Transverse colon (tissue), 4 donors: ENCODE measurements around the gene NFIC. TPM values are rescaled to one million over a fixed set of nuclear protein-coding genes. Genes with fewer than 3 reads are reported as not detected.
"Not testable (repeated sequence)": the region's sequence is repeated elsewhere in the genome, so short reads cannot be mapped to it uniquely, and the experiment has no call there.

ENCODE experiments used
- DNase-seq: peaks from one replicate; pipeline ENCODE4 v3.0.0-alpha.2; 2019
- H3K27ac ChIP-seq, 4 donors: fragments of 200-600 bp; sonication (generic); 2 replicates each; pipeline ENCODE4 v1.5.1; 2016 to 2018; ENCODE audit warnings: inconsistent platforms in 4 of 4
- H3K27me3 ChIP-seq: fragments of 200-600 bp; sonication (generic); 2 replicates; pipeline ENCODE4 v1.5.1; 2017; ENCODE audit warnings: inconsistent platforms
- H3K36me3 ChIP-seq, 4 donors: fragments of 200-600 bp; sonication (generic); 2 replicates each; pipeline ENCODE4 v1.5.1; 2017 to 2019; ENCODE audit warnings: inconsistent platforms in 4 of 4
- H3K4me1 ChIP-seq, 4 donors: fragments of 200-600 bp; sonication (generic); 2 replicates each; pipeline ENCODE4 v1.5.1; 2017 to 2020; ENCODE audit warnings: inconsistent platforms in 4 of 4
- H3K4me3 ChIP-seq, 4 donors: fragments of 200-600 bp; sonication (generic); 1 replicate in 1 of 4; 2 replicates in 3 of 4; pipeline versions ENCODE4 v1.5.1 to v1.6.1; 2017 to 2019; ENCODE audit warnings: inconsistent platforms in 4 of 4
- H3K9me3 ChIP-seq, 2 donors: fragments of 200-600 bp; sonication (generic); 2 replicates each; pipeline ENCODE4 v1.5.1; 2017 to 2019; ENCODE audit warnings: inconsistent platforms in 2 of 2
- CTCF ChIP-seq, 5 experiments: fragments of 200-600 bp in 3 of 5; fragments of 450-650 bp in 2 of 5; sonication (generic) in 3 of 5; IDR thresholded peaks; 1 replicate in 2 of 5; 2 replicates in 3 of 5; pipeline ENCODE4 v1.5.1; 2016 to 2017; ENCODE audit warnings: antibody characterized with exemption in 5 of 5, inconsistent platforms in 3 of 5, mild to moderate bottlenecking in 2 of 5, moderate library complexity in 1 of 5
- EP300 ChIP-seq: sonication (generic); formaldehyde crosslinking; IDR thresholded peaks from one replicate; pipeline ENCODE4 v1.6.1; 2017; ENCODE audit warnings: antibody characterized with exemption, low read depth
- POLR2A ChIP-seq: fragments of 450-650 bp; IDR thresholded peaks from one replicate; pipeline ENCODE4 v1.6.1; 2016; ENCODE audit warnings: antibody characterized with exemption, mild to moderate bottlenecking, moderate library complexity
- POLR2AphosphoS5 ChIP-seq, 3 donors: sonication (generic); formaldehyde crosslinking; IDR thresholded peaks; one replicate each; pipeline ENCODE4 v1.6.1; 2016; ENCODE audit warnings: antibody characterized with exemption in 3 of 3
- WGBS, 2 donors: methylation state at CpG; one replicate each; pipeline ENCODE4 v1.1.5; 2018; ENCODE audit warnings: low coverage in 1 of 2; 5-methylcytosine and 5-hydroxymethylcytosine counted together
- in situ Hi-C, 4 donors: fragments of 200-750 bp; cut with MboI; loops; one replicate each; pipeline versions ENCODE4 v1.15.0 to v1.15.1; 2017; ENCODE audit warnings: low sequenced_read_pairs in 3 of 4, low pct_ligation_motif_present in 1 of 4, low pct_unique_long_range_greater_than_20kb in 1 of 4
- intact Hi-C: fragments of 100-400 bp; cut with DNase I; formaldehyde crosslinking; loops from one replicate; pipeline ENCODE4 v1.15.1; 2023; ENCODE audit warnings: low total_unique reads
- total RNA-seq, 4 donors: library from RNA; depleted of rRNA; stranded (reverse); fragments of >200 nt; gene quantifications; one replicate each; pipeline ENCODE4 v1.1.0, GENCODE V29; 2016

The NFIC gene
- total RNA-seq, 4 donors from 2014 or later, result 39.9 to 145 (median 68.1) TPM

DNA sequence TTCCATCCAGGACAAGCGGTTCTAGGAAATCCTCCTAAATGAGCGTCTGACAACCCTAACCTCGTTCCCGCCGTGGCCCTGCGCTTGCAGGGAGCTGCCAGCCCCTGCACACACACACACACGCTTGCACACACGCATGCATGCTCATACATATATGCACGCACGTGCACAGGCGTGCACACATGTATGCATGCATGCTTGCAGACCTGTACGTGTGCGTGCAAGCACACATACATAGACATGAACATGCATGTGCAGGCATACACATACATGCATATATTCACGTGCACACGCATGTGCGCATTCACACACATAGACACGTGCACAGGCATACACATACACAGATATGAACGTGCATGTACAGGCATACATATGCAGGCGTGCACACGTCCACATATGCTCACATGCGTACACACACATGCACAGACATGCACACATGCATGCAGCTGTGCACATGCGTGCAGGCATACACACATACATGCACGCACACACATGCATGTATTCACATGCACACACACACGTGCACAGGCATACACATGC is 78.4 kb downstream of the NFIC start:
- Histone ChIP-seq H3K27ac (peak overlapping the region in 2 of 4 donors; percentile 12 to 40), H3K4me1 (peaks cover 0 to 11% (median 5%) of the 10 kb centered on the region in 4 donors), H3K27me3 (no peaks in the 10 kb centered on the region), H3K9me3 (no peaks in the 10 kb centered on the region), H3K36me3 (peaks cover 0 to 11% (median 2%) of the 10 kb centered on the region in 4 donors), H3K4me3 (no peak overlapping the region)
- in situ Hi-C loops, result no loop called here
- peak in 1 of 3 donors; percentile 28 for TF ChIP-seq POLR2AphosphoS5 (IDR thresholded peaks at IDR 0.05)
- TF ChIP-seq CTCF (IDR thresholded peaks at IDR 0.05), result no peak
- intact Hi-C loops, result no loop called here
- no peak for DNase-seq
- 83% methylated on average over 24 of the region's 24 CpGs; no CpG with 5 or more reads in 1 of the 2 donors for WGBS, 2 donors

DNA sequence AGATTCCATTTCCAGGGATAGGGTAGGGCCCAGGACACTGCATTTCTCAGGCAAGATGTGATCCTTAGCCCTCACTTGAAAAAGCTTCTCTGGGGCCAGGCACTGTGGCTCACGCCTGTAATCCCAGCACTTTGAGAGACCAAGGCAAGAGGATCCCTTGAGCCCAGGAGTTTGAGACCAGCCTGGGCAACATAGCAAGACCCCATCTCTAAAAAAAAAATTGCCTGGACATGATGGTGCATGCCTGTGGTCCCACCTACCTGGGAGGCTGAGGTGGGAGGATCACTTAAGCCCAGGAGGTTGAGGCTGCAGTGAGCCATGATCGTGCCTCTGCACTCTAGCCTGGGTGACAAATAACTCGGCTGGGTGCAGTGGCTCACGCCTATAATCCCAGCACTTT is 80.3 kb downstream of the NFIC start:
- H3K4me3 ChIP-seq, H3K27me3 ChIP-seq, H3K9me3 ChIP-seq, intact Hi-C loops, in situ Hi-C loops, H3K27ac ChIP-seq, DNase-seq: not testable (repeated sequence)
- H3K36me3 ChIP-seq, result peaks cover 0 to 21% (median 2%) of the 10 kb centered on the region in 4 donors
- H3K4me1 ChIP-seq, result peaks cover 0 to 17% (median 9%) of the 10 kb centered on the region in 4 donors
- 100% methylated on average over 4 of the region's 4 CpGs; no CpG with 5 or more reads in 1 of the 2 donors for WGBS, 2 donors

DNA sequence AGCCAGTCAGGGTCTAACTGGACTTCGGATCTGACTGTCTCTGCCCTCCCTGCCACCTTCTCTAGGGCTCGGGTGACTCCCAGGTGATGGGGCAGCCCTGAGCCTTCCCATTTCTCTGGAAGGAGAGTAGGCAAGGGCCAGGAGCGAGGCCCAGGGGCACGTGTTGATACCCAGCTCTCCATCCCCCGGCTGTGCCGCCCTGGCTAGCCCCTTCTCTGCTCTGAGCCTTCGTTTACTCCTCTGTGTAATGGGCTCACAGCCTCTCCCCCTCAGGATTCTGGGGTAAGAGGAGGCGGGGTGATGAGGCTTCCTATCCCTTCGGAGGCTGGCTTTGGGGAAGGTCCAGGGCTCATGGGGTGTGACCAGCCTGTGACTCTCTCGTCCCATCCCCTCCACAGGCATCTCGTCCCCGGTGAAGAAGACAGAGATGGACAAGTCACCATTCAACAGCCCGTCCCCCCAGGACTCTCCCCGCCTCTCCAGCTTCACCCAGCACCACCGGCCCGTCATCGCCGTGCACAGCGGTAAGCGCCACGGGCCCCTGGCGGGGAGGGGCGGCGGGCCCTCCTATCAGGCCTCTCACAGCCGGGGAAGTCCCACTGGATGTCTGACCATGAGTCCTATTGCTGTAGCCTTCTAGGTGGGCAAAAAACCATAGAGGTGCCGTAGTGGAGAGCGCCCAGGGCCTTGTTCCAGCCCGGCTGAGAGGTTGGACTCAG is 82.4 kb downstream of the NFIC start:
- H3K4me3 ChIP-seq, result no peak overlapping the region
- intact Hi-C loops, result no loop called here
- H3K27me3 ChIP-seq, result no peaks in the 10 kb centered on the region
- no peak for DNase-seq
- H3K4me1 ChIP-seq, result peaks cover 0 to 16% (median 8%) of the 10 kb centered on the region in 4 donors
- in situ Hi-C loops, result no loop called here
- no peaks in the 10 kb centered on the region for H3K9me3 ChIP-seq
- 91% methylated on average over 28 of the region's 28 CpGs; no CpG with 5 or more reads in 1 of the 2 donors for WGBS, 2 donors
- peaks cover 0 to 35% (median 6%) of the 10 kb centered on the region in 4 donors for H3K36me3 ChIP-seq
- TF ChIP-seq POLR2A (no peak), EP300 (no peak), POLR2AphosphoS5 (IDR thresholded peaks at IDR 0.05) (no peak), CTCF (IDR thresholded peaks at IDR 0.05) (no peak)
- H3K27ac ChIP-seq, result peak overlapping the region in 2 of 4 donors; percentile 69 to 83

DNA sequence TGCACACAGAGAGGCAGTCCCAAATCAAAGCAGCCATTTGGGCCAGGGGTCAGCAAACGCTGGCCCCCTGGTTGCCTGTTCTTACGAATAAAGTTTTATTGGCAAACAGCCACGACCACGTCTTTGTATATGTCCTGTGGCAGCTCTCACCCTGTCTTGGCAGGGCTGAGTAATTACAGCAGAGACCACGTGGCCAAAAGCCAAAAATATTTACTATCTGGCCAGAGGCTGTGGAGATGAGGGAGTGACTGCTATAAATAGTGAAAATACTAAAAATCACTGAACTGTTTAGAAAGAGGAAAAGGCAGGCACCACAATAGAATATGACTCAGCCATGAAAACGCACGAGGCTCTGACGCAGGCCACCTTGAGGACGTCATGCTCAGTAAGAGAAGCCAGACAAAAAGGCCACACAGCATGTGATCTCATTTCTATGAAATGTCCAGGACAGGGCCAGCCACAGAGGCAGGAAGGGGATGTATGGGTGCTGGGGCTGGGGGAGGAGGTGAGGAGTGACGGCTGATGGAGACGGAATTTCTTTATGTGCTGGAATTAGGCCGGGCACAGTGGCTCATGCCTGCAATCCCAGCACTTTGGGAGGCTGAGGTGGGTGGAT is 84.5 kb downstream of the NFIC start:
- peaks cover 0 to 47% (median 7%) of the 10 kb centered on the region in 4 donors for H3K36me3 ChIP-seq
- in situ Hi-C loops, result no loop called here

More for the DNA sequence above, 84.5 kb downstream of the NFIC start:
- H3K9me3 ChIP-seq, result no peaks in the 10 kb centered on the region
- intact Hi-C loops, result no loop called here
- H3K27ac ChIP-seq, result peak overlapping the region; percentile 69 to 83 (median 76)
- DNase-seq, result peak; percentile 61
- H3K27me3 ChIP-seq, result no peaks in the 10 kb centered on the region
- H3K4me1 ChIP-seq, result peaks cover 0 to 6% (median 4%) of the 10 kb centered on the region in 4 donors
- WGBS, 2 donors, result 26 to 45% methylated on average over 8 to 12 of the region's 12 CpGs
- TF ChIP-seq POLR2AphosphoS5 (IDR thresholded peaks at IDR 0.05) (peak; percentile 60 to 85 (median 66)), EP300 (peak; percentile 96), CTCF (IDR thresholded peaks at IDR 0.05) (no peak)
- no peak overlapping the region for H3K4me3 ChIP-seq
